Thyroid gland (tissue), 4 donors: ENCODE results near the gene POC1B.

Experiments used
- CTCF ChIP-seq, 6 experiments: fragments of 200-600 bp in 3 of 6; fragments of 450-650 bp in 3 of 6; sonication (generic) in 3 of 6; IDR thresholded peaks; one replicate each; pipeline ENCODE4 v1.5.1; 2016 to 2019; ENCODE audit warnings: antibody characterized with exemption in 6 of 6, mild to moderate bottlenecking in 2 of 6, inconsistent platforms in 1 of 6, moderate library complexity in 1 of 6
- POLR2A ChIP-seq, 2 donors: fragments of 450-650 bp; IDR thresholded peaks; one replicate each; pipeline ENCODE4 v1.6.1; 2017; ENCODE audit warnings: antibody characterized with exemption in 2 of 2, mild to moderate bottlenecking in 2 of 2, moderate library complexity in 1 of 2

- no peak for TF ChIP-seq CTCF (IDR thresholded peaks at IDR 0.05)
- no peak for TF ChIP-seq POLR2A (IDR thresholded peaks at IDR 0.05)
Measured at GRCh38 chr12:89523393-89523792, 2.5 kb downstream of the POC1B start.
